HFF-Myc (cell line): ENCODE measurements around the gene VPS13D.

Experiments
- DNase-seq: peaks from one replicate; pipeline ENCODE4 v3.0.0-alpha.2; 2011; ENCODE audit warnings: low read depth; ENCODE audit errors: extremely low read depth
- H3K4me3 ChIP-seq: replicated peaks from 2 replicates; pipeline ENCODE4 v1.5.1; 2011; ENCODE audit warnings: low read depth, mild to moderate bottlenecking, control low read depth, low read length
- TF ChIP-seq, protein P1 (sequence below): IDR thresholded peaks from 2 replicates; pipeline ENCODE4 v1.5.1; 2012; ENCODE audit warnings: mild to moderate bottlenecking, low read depth, low read length, control low read depth; ENCODE audit errors: missing control alignments

Gene VPS13D

GRCh38 chr1:12200208-12200607, 29.6 kb upstream of the VPS13D start:
- DNase-seq = no peak
- TF ChIP-seq, protein P1, sequence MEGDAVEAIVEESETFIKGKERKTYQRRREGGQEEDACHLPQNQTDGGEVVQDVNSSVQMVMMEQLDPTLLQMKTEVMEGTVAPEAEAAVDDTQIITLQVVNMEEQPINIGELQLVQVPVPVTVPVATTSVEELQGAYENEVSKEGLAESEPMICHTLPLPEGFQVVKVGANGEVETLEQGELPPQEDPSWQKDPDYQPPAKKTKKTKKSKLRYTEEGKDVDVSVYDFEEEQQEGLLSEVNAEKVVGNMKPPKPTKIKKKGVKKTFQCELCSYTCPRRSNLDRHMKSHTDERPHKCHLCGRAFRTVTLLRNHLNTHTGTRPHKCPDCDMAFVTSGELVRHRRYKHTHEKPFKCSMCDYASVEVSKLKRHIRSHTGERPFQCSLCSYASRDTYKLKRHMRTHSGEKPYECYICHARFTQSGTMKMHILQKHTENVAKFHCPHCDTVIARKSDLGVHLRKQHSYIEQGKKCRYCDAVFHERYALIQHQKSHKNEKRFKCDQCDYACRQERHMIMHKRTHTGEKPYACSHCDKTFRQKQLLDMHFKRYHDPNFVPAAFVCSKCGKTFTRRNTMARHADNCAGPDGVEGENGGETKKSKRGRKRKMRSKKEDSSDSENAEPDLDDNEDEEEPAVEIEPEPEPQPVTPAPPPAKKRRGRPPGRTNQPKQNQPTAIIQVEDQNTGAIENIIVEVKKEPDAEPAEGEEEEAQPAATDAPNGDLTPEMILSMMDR = no peak
- no peak overlapping the region for H3K4me3 ChIP-seq

DNA sequence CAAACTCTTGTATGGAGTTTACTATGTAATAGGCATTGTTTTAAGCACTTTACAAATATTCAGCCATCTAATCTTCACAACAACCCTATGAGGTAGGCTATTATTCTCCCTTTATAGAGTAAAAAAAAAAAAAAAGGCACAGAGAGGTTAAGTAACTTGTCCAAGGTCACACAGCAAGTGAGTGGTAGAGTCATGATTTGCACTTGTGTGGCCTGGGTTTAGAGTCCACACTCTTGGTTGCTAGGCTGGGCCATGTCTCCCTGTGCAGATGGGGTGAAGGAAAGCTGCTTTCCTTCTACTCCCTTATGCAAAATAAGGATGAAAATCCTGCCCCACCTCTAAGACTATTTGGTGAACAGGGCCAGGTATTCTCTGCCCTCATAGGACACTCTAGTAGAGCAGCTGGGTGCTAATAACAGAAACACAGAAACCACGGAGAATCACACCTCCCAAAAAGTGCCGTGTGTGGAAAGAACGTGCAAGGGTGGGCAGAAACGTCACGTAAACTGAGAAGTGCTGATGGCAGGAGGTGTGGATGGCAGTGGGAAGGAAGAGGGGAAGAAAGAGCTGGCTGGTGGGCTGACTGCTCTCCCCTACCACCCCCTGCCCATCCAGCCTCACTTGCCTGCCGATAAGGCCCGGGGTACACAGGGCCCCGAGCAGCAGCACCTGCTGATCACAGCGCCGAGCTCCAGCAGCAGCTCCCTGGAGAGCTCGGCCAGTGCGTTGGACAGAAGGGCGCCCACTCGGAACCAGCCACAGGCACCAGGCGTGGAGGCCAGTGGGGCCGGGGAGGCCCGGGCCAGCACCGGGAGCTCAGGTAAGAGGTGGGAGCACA, 28.3 kb upstream of the VPS13D start:
- TF ChIP-seq, protein P1 = no peak
- no peak for DNase-seq
- no peak overlapping the region for H3K4me3 ChIP-seq

DNA sequence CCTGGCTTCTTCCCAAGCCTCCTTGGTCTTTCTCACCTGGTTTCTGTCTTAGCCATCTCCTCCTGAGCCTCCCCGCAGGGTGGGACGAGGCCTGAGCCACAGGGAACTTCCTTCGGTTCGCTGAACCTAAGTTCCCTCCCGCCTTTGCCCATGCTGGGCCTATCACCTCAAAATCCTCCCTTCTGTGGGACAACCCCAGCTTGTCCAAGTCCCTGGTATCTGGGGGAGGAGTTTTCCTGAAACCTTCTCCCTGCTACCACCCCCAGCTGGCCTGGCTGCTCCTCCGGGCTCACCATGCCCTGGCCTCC, 27.7 kb upstream of the VPS13D start:
- TF ChIP-seq, protein P1 = no peak
- no peak for DNase-seq
- no peak overlapping the region for H3K4me3 ChIP-seq

DNA sequence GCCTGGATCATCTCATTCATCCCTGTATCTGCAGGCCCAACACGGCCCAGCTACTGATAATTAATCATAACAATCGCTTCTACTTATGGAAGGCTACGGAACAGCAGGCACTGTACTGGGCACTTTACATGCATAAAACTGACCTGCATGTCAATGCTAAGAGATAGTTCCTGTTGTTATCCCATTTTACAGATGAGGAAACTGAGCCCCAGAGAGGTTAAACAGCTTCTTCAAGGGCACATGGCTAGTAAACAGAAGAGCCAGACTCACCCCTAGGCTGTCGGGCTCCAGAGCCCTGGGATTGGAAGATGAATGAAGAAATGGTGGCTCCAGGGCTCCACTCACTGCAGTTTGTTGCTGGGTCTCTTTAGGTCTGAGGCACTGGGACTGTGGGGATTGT, 27.3 kb upstream of the VPS13D start:
- no peak for DNase-seq
- H3K4me3 ChIP-seq = no peak overlapping the region
- TF ChIP-seq, protein P1 = no peak

DNA sequence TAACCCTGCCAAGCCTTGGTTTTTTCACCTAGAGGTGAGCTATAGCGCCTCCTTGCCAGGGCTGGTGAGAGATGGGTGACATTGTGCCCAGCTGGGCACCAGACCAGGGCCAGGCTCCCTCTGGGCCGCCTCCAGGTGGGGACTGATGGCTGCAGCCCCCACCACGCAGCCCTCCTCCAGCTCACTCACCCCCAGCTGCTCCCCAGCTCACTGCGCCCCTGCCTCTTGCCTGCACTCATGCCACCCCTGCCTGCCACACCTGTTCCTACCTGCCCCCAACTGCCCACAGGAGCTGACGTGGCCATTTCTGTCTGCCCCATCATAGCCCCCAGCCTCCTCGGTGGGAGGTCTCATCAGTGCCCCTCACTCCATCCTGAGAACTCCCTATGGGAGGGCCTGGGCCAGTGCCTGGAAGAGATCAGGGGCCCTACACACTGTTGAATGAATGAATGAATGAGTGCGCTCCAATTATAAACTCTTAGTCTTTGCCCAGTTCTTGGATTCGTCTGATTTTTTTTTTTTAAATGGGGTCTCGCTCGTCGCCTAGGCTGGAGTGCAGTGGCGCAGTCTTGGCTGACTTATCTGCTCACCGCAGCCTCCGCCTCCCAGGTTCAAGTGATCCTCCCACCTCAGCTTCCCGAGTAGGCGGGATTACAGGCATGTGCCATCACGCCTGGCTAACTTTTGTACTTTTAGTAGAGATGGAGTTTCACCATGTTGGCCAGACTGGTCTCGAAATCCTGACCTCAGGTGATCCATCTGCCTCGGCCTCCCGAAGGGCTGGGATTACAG, 26.4 kb upstream of the VPS13D start:
- no peak for DNase-seq
- no peak overlapping the region for H3K4me3 ChIP-seq
- TF ChIP-seq, protein P1 = no peak

- TF ChIP-seq, protein P1 = no peak
- DNase-seq = no peak
- H3K4me3 ChIP-seq = no peak overlapping the region
Measured at GRCh38 chr1:12204140-12204539, 25.7 kb upstream of the VPS13D start.
